HG02571 (cell line): Measurements from ENCODE around the gene SCIMP.
"Not testable (repeated sequence)": the region's sequence is repeated elsewhere in the genome, so short reads cannot be mapped to it uniquely, and the experiment has no call there.

ENCODE experiments used
- ATAC-seq: cut with Tn5 transposase; IDR thresholded peaks from one replicate; pipeline ENCODE4 v1.9.1; 2021; ENCODE audit warnings: mild to moderate bottlenecking, moderate library complexity; ENCODE audit not compliant: unreplicated experiment

The SCIMP gene

DNA sequence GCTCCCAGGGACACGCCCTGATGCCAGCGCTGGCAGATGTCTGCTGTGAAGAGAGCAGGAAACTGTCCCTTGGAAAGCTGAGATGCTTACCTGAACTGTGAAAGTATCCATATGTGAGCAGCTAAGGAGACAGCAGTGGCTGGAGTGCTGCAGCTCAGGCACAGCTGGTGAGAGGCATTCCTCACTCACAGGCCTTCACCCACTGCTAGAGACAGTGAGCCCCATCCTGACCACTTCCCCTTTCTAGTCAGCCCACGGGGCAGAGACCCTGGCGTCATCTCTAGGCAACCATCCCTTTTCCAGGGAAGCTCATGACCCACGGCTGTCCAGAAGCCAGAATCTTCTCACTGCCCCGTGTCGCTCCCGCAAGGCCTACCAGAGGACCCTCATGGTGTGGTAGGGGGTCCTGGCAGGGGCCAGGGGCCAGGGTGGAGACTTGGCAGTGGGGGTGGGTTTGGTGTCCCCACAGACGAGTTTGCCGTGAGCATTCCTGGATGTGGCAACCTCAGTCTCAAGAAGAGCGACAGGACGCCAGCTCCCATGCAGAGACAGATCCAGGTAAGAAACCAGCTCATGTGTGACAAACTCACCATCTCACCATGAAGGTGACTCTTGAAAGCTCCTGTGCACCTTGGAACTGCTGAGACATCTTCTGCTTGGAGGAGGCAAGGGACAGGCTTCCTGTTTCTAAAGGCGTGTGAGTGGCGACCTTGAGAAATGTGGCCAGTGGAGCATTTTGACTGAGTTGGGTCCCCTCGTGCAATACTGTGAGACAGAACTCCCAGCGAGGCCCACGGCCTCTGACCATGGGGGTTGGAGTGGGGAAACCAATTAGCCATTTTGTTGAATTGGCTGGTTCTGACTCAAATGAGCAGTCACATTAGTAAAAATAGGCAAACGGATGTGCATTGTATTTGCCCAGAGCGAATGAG lies at the start of gene SCIMP:
SCIMP (minus strand) TSS at position 216 of the 932 bp plus-strand sequence; CDS start at position 111, 105 bp downstream.
- no peak for ATAC-seq

DNA sequence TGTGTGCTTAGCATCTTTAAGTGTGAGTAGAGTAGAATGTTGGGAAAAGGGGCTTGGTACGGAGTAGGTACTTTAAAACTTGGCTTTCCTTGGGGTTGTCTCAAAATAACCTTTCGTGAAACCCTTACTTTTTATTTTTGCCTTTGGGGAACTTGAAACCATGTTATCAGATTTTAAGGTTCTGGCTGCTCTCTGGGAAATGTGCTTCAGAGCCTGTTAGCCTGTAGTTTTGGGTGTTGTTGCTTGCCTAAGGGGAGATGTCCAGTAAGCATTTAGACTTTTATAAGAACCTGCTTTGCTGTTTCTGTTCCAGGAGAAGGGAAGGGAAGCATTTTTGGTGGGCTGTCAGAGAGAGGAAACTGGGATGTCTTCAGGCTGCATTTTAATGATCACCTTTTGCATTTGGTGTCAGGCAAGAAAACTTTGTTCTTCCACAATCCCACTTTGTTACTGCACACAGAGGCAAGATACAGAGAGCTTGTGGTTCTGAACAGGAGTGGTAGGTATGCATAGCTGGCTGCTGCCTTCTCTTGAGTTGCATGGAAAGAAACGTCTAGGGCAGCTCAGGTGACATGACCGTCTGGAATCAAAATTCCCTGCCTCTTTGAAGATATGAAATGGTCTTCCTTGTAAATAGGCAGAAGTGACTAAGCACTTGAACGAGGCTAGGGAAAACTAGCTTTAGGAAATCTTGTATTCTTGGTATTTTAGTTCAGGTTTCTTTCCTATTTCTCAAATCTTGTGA lies 49.1 kb upstream of the SCIMP start:
- no peak for ATAC-seq

DNA sequence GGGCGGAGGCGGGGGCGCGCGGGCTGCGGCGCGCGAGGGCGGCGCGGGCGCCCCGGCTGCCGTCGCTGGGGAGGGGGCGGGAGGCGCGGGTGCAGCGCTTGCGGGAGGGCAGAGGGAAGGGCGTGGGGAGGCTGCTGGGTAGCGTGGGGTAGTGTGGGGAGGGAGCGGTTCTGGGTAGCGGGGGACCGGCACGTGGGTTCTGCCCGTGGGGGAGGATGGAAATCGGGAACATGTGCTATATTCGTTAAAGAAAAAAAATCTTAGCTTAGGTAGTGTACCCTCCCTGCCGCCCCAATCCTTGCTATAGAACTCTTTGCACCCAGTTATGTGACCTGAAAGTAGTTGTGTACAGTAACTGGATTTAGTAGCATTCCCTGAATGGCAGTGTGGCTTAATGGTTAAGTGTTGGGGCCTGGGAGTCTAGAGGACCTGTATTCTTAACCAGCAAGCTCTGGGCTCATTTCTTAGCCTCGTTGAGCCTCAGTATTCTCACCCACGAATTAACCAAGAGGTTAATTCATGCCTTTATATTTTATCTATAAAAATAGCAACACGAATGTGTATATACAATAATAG lies 48.1 kb upstream of the SCIMP start:
- no peak for ATAC-seq

DNA sequence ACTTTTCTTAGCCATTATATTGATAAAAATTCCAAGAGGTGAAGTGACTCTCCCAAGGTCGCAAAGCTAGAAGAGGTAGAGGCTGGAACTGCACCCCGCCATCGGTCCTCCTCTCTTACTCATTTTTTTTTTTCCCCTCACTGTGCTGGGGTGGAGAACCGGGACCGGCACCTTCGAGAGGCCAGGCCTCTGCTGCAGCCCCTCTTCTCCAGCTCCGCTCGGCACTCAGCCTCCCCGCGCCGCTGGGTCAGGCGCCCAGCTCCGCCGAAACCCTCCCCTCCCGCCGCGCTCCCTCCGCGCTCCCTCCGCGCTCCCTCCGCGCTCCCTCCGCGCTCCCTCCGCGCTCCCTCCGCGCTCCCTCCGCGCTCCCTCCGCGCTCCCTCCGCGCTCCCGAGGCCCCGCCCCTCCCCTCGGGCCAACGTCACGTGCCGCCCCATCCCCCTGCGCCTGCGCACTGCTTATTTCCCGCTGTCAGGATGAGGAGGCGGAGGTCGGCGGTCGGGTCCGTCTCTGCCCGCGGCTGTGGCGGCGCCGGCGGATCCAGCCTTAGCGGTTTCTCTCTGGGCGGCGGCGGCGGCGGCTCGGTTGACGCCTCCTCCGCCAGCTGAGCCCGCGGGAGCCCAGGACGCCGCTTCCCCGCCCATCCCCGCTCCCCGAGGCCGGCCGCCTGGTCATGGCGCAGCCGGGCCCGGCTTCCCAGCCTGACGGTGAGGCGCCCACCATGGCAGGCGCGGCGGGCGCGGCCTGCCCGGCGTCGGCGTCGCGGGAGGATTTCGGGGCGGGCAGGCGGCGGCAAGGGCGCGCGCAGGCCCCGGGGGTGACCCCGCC lies 47.4 kb upstream of the SCIMP start, which contains the start of gene RABEP1:
RABEP1 (plus strand) TSS at position 471 of the 828 bp plus-strand sequence; CDS start at position 674, 203 bp downstream.
- ATAC-seq: peak; percentile 68

DNA sequence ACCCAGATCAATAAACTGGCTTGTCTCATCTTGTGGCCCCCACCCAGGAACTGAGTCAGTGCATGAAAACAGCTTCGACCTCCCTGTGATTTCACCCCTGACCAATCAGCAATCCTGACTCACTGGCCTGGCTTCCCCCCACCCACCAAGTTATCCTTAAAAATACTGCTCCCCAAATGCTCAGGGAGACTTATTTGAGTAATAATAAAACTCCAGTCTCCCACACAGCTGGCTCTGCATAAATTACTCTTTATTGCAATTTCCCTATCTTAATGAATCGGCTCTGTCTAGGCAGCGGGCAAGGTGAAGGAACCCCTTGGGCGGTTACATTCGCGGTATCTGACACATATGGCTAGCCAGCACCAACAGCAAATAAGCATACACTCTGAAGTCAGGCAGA lies 37.7 kb upstream of the SCIMP start:
- ATAC-seq: no peak

DNA sequence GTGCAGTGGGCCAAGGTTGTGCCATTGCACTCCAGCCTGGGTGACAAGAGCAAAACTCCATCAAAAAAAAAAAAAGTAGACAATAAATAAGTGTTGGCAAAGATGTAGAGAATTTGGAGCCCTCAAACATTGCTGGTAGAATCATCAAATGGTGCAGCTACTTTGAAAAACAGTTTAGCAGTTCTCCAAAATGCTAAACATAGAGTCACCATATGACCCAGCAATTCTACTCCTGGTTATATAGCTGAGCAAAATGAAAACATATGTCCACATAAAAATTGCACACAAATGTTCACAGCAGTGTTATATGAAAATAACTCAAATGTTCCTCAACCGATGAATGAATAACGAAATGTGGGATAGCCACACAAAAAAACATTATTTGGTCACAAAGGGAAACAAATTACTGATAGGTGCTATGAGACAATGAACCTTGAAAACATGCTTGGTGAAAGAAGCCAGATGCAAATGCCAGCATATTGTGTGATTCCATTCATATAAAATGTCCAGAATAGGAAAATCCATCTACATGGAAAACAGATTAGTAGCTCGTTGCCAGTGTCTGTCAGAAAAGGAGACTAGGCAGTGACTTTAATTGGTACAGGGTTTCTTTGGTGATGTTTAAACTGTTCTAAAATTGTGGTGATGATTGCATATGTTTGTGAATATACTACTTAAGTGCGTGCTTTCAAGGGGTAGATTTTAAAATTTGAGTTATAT lies 34.7 kb upstream of the SCIMP start:
- ATAC-seq: no peak

DNA sequence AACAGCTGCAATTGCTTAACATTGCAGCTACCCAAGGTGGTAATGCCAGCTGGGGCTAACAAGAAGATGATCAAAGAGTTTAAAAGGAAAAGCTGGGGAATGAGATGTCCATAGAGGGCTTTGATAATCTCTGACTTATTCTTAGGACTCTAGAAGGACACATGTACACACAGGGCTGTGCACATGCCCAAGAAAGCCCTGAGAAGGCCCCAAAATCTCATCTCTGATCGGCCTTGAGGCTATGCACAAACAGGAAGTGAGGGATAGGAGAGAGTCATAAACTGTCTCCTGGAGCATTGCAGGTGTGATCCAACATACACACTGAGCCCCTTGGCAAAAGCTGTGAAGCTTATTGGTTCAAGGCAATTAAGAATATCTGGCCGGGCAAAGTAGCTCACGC lies 30.2 kb upstream of the SCIMP start:
- no peak for ATAC-seq

DNA sequence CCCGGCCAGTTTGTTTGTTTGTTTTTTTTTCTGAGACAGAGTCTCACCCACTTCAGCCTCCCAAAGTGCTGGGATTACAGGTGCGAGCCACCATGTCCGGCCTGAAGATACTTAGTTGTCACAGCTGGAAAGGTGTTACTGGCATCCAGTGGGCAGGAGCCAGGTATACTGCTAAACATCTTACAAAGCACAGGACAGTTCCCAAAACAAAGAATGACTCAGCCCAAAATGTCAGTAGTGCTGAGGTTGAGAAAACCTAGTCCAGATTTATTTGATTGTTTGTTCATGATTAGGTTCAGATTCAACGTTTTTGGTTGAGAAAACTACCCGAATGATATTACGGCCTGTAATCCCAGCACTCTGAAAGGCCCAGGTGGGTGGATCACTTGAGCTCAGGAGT lies 28.8 kb upstream of the SCIMP start:
- ATAC-seq: no peak

DNA sequence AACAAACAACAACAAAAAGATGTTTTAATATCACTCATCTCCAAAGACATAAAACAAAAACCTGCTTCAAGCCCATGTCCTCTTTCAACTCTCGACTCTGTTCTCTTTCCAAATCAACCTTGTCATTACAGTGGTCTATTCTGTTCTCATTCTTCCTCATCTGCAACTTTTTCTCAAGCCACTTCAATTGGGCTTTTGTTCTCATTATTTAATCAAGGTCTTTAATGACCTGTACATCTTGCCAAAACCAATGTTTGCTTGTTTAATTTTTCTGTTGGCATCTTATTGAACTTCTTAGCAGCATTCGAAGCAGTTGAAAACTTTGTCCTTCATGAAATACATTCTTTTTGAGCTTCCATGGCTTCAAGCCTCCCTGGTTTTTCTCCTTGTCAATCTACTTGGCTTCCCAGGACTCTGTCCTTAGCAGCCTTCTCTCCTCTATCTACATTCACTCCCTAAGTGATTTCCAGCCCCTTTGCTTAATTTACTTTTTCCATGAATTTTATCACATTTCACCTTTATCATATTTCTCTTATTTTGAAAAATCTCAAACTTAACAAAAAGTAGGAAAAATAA lies 27.8 kb upstream of the SCIMP start:
- no peak for ATAC-seq

DNA sequence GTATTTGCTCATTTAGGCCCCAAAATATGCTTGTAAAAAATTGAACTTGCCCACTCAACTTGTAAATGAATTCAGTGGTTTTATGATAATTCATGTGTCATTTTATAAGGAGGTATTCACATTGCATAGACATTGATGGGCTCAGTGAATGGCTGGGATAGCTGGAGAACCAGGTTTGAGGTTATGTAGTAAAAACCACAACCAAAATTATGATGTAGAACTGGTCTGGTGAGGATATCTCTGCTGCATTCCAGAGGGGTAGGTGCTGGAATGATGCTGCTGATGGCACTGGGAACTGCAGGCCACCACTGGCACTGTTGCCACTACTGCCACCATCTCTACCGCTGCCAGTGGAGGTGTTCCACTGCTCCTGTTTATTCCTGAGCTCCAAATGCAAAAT lies 25.9 kb upstream of the SCIMP start:
- no peak for ATAC-seq

DNA sequence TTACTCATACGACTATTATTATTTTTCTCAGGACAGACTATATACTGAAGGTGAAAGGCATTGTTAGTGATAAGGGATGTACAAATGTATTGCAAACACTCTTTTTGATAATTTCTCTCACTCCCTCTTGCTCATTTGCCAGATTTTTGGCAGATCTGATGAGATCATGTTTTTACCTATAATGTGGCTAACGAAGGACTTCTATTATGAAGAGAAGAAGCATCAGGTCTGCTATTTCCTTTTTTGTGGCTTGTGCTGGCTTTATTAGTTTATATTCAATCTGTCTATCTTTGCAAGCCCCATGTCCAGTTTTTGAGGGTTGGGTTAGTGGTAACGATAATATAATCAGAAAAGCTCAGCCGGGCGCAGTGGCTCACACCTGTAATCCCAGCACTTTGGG lies 22.5 kb upstream of the SCIMP start:
- ATAC-seq: no peak

DNA sequence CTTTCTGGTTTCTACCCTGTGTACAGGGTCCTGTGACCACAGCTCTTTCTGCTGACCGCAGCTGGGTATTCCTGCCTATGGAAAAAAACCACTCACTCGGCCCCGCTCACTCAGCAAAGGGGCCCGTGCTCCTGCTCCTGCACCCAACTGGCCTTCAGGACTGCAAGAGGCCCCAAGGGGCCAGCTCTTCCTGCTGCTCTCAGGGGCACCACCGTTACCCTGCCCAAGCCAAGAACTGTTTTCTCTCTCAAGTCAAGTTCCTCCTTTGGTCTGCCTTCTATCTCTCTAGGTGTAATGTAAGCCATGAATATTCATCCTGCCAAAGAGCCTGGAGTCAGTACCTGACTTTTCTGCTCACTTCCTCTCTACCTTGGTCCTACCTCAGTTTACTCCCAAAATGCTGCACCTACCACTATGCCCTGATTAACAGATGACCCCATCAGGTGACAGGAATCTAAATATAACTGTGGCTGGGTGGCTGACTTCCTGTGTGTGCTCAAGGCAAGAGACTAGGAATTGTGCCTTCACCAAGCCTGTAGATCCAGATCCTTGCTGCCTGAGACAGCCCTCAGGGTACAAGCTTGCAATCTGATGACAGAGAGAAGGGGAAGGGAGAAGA lies 20.4 kb upstream of the SCIMP start:
- no peak for ATAC-seq

DNA sequence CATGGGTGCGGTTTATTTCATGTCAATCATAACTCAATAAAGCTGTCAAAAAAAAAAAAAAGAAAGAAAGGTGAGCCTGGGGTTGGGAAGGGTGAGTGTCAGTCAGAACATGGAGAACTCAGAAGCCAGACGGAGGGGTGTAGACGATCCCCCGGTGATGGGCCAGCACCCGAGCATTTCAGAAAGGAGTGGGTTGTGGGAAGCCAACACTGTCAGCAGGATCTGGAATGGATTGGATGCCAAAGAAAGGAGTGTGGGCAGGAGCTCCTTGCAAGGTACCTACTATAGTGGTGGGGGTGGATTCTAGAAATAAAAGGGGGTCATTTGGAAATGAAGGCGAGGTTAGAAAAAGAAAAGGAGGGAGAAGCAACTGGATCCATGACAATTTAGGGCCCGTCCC lies 19.8 kb upstream of the SCIMP start:
- no peak for ATAC-seq

DNA sequence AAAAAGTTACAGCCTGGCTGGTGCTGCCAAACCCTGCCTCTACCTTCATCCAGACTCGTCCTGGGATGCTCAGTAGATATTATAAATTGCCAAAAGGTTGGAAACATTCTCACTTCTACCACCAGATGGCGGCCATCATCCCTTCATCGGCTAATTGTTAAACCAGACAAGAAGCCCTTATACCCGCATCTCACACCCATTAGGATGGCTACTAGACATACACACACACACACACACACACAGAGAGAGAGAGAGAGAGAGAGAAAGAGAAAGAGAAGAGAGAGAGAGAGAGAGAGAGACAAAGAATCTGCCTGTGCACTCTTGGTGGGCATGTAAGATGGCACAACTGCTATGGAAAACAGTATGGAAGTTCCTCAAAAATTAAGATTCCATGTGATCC lies 15.0 kb upstream of the SCIMP start:
- no peak for ATAC-seq

DNA sequence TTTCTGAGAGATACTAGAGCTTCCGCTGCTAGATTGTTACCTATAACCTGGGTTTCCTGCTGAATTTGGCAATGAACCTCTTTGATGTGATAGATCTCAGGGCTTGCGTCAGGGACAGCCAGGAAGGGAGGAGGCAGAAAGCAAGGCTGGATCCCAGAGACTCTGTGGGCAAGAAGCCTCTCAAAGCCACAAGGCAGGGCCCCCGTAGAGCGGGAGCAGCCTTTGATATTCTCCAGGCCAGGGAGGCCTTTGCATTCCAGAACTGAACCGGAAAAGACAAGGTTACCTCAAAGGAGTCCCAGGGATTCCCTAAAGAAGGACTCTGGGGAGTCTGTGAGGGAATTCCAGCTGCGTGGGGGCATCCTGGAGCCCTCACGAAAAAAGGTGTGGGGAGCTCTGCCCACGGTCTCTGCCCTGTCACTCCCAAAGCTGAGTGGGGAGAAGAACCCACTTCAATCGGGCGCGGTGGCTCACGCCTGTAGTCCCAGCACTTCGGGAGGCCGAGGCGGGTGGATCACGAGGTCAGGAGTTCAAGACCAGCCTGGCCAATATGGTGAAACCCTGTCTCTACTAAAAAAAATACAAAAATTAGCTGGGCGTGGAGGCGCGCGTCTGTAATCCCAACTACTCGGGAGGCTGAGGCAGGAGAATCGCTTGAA lies 14.3 kb upstream of the SCIMP start:
- no peak for ATAC-seq

DNA sequence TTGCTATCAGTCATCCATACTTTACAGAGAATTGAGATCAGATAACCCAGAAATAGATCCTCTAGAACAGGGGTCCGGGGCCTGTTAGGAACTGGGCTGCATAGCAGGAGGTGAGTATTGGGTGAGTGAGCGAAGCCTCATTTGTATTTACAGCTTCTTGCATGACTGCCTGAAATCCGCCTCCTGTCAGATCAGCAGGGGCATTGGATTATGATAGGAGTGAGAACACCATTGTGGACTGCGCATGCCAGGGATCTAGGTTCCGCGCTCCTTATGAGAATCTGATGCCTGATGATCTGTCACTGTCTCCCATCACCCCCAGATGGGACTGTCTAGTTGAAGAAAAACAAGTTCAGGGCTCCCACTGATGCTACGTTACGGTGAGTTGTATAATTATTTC lies 13.0 kb upstream of the SCIMP start:
- ATAC-seq: no peak

DNA sequence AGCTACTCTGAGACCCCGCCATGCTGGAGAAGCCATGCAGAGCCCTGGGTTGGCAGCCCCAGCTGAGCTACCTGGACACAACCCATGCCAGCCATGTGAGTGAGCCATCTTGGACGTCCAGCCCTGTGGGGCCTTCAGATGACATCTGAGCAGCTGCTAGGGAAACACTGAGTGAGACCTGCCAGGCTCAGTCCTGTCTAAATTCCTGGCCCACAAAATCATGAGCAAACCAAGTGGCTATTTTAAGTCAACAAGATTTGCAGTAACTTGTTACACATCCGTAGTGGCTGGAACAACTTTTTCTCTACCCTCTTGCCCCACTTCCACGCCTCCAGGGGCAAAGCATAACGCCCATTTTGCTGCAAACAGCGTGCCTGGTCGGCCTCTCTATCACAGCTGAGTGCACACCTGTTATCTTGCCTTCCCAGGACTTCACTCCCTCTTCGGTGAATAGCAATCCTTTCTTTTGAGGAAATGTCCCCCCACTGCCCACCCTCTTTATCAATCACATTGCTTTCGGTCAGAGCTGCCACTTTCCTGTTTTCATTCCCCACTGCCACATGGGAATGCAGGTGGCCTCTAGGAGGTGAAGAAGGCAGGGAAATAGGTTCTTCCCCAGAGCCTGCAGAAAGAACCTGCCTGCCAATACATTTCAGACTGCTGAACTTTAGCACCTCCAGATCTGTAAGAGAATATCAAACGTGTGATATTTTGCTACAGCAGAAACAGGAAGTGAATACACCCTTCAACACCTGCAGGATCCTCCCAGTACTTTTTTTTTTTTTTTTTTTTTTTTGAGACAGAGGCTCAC lies 7.4 kb upstream of the SCIMP start:
- no peak for ATAC-seq

DNA sequence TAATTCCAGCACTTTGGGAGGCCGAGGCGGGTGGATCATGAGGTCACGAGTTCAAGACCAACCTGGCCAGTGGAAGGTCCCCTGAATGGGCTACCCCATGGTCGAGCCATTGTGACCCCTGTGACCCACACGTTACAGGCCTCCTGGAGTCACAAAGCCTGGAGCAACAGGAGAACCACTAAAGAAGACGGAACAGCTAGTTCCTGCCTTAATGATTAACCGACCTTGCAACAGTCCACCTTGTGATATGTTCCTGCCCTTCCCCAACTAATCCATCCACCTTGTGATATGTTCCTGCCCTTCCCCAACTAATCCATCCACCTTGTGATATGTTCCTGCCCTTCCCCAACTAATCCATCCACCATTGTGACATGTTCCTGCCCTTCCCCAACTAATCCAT lies 5.1 kb upstream of the SCIMP start:
- not testable (repeated sequence) for ATAC-seq
